ENCODE data around the gene TBCD. TPM values are rescaled to one million over a fixed set of nuclear protein-coding genes. Genes with fewer than 3 reads are reported as not detected.

TBCD gene
- total RNA-seq, 1 experiment from 2014 or later: 129 TPM

DNA sequence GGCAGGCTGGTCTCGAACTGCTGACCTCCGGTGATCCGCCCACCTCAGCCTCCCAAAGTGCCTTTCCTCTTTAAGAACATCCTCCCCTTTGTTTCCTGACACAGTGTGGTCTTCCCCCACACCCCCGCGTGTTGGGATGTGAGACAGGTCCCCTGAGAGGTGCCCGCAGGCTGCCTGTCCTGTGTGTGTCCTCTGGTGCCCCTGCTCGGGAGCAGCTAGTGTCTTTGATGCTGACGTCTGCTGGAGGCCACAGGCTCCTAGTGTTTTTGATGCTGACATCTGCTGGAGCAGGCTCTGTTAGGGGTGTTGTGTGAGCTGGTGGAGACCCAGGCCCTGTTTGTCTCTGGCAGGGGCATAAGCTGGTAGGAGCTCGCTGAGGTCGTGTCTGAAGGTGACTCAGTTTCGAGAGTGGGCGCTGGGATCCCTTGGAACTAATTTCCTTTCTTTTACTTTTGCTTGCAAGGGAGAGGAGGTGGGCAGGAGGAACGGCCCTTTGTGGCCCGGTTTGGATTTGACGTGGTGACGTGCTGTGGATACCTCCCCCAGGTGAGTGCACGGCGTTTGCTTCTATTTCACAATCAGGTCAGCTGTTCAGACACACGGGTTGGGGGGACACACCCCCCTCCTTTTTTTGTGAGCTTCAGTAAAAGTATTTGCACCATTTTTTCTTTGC is 29.4 kb upstream of the TBCD start:
- H2AFZ ChIP-seq (ENCODE audit: low read length): no peak overlapping the region
- H3K4me3 Mint-ChIP-seq: no peak overlapping the region
- peaks cover 2% of the 10 kb centered on the region for H4K20me1 ChIP-seq (ENCODE audit: control insufficient read depth, insufficient read depth, insufficient read length)
- no peaks in the 10 kb centered on the region for H3K4me1 ChIP-seq (ENCODE audit: insufficient read depth, low read length)
- H3K14ac ChIP-seq (ENCODE audit: insufficient read depth, low read length): no peak overlapping the region
- 0 out of 2 replicates have a peak, but pooled peaks cover 2% of the 10 kb centered on the region for H3K79me2 ChIP-seq (ENCODE audit: insufficient read depth, low read length)
- H3K9me3 Mint-ChIP-seq: no peaks in the 10 kb centered on the region
- H3K18ac ChIP-seq (ENCODE audit: insufficient read length, low read depth, low read length): no peak overlapping the region
- no peaks in the 10 kb centered on the region for H3K23me2 ChIP-seq (ENCODE audit: insufficient read length, low read depth, low read length, poor library complexity, severe bottlenecking)
- H3K36me3 Mint-ChIP-seq (ENCODE audit: insufficient read depth in 1 of 3, low read depth in 3 of 3): peaks cover 13 to 54% (median 54%) of the 10 kb centered on the region in 3 experiments; a peak in 6 of 7 replicates
- no peak overlapping the region for H4K5ac ChIP-seq (ENCODE audit: insufficient read length, low read depth, low read length)
- H2AK5ac ChIP-seq (ENCODE audit: insufficient read length, low read length): no peak overlapping the region
- H4K91ac ChIP-seq (ENCODE audit: insufficient read length, low read depth, low read length): no peak overlapping the region
- H3K4me1 Mint-ChIP-seq: peaks cover 5 to 6% of the 10 kb centered on the region in 2 experiments
- H2BK12ac ChIP-seq (ENCODE audit: insufficient read length, low read depth, low read length): no peak overlapping the region
- TF ChIP-seq, protein P1, sequence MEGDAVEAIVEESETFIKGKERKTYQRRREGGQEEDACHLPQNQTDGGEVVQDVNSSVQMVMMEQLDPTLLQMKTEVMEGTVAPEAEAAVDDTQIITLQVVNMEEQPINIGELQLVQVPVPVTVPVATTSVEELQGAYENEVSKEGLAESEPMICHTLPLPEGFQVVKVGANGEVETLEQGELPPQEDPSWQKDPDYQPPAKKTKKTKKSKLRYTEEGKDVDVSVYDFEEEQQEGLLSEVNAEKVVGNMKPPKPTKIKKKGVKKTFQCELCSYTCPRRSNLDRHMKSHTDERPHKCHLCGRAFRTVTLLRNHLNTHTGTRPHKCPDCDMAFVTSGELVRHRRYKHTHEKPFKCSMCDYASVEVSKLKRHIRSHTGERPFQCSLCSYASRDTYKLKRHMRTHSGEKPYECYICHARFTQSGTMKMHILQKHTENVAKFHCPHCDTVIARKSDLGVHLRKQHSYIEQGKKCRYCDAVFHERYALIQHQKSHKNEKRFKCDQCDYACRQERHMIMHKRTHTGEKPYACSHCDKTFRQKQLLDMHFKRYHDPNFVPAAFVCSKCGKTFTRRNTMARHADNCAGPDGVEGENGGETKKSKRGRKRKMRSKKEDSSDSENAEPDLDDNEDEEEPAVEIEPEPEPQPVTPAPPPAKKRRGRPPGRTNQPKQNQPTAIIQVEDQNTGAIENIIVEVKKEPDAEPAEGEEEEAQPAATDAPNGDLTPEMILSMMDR (conservative IDR thresholded peaks at IDR 0.05): no peak
- H3K27me3 ChIP-seq (ENCODE audit: insufficient read depth, low read length): no peaks in the 10 kb centered on the region; the same call in 1 of the 2 replicates
- no peaks in the 10 kb centered on the region for H3K9me3 ChIP-seq (ENCODE audit: control insufficient read depth, low read depth, low read length)
- no peak overlapping the region for H3K4ac ChIP-seq (ENCODE audit: low read depth, low read length)
- peak overlapping the region; percentile 55 to 74 (median 71); a peak in 4 of 7 replicates for H3K27ac Mint-ChIP-seq
- no peak overlapping the region for H2BK120ac ChIP-seq (ENCODE audit: low read depth, low read length, poor library complexity, severe bottlenecking)
- H3K9ac ChIP-seq (ENCODE audit: extremely low read depth, insufficient read length, low read length): no peak overlapping the region
- no peak overlapping the region for H3K27ac ChIP-seq (ENCODE audit: insufficient read length, low read depth, low read length)
- H2BK15ac ChIP-seq (ENCODE audit: low read depth, low read length): no peak overlapping the region
- no peak overlapping the region for H2BK5ac ChIP-seq (ENCODE audit: insufficient read length, low read length)
- H3K56ac ChIP-seq (ENCODE audit: insufficient read length, low read depth, low read length): no peak overlapping the region
- DNase-seq: no peak
- no peaks in the 10 kb centered on the region for H3K79me1 ChIP-seq (ENCODE audit: insufficient read depth, low read depth, low read length, poor library complexity, severe bottlenecking)
- H2BK20ac ChIP-seq (ENCODE audit: low read depth, low read length, poor library complexity, severe bottlenecking): no peak overlapping the region
- H3K27me3 Mint-ChIP-seq (ENCODE audit: low read depth): no peaks in the 10 kb centered on the region
- no peak overlapping the region for H4K8ac ChIP-seq (replicated peaks; ENCODE audit: insufficient read length, low read depth, low read length)
- no peak overlapping the region for H3T11ph ChIP-seq (ENCODE audit: low read length)
- no peak overlapping the region for H3K23ac ChIP-seq (ENCODE audit: insufficient read length, low read depth, low read length)
- WGBS (ENCODE audit: extremely low coverage, insufficient read length, low lambda C conversion rate): no CpG with 5 or more reads among the region's 19 CpGs
- H3K4me2 ChIP-seq (ENCODE audit: insufficient read depth, insufficient read length, low read length): no peak overlapping the region
